C4-2B (cell line): Measurements from ENCODE around the gene GPR146.

Experiments
- H3K27ac ChIP-seq: fragments of 450-650 bp; 2 replicates; pipeline ENCODE4 v1.5.1; 2017
- CTCF ChIP-seq: fragments of 450-650 bp; conservative IDR thresholded peaks from 2 replicates; pipeline ENCODE4 v1.5.1; 2017; ENCODE audit warnings: mild to moderate bottlenecking
- ZFX ChIP-seq: fragments of 450-650 bp; IDR thresholded peaks from 2 replicates; pipeline ENCODE4 v1.6.1; 2017

Gene GPR146

GRCh38 chr7:1044189-1045068 is at the start of gene GPR146:
TSS of gene GPR146 (plus strand) at chr7:1044546. CDS start at chr7:1057516, 12,970 bp downstream.
- no peak; the same call in 1 of the 2 replicates for TF ChIP-seq CTCF
- no peak for TF ChIP-seq ZFX
- peak within 1 kb of the TSS; percentile 91 for H3K27ac ChIP-seq

- no peak overlapping the region for H3K27ac ChIP-seq
- TF ChIP-seq ZFX = no peak
- TF ChIP-seq CTCF = no peak
Measured at GRCh38 chr7:994592-995308, 49.6 kb upstream of the GPR146 start.

- H3K27ac ChIP-seq = no peak overlapping the region
- no peak for TF ChIP-seq ZFX
- no peak for TF ChIP-seq CTCF
Measured at GRCh38 chr7:995571-995970, 48.8 kb upstream of the GPR146 start.

- H3K27ac ChIP-seq = no peak overlapping the region
- TF ChIP-seq CTCF = no peak
Measured at GRCh38 chr7:996079-996872, 48.1 kb upstream of the GPR146 start.

- no peak overlapping the region for H3K27ac ChIP-seq
- TF ChIP-seq ZFX (no peak), CTCF (no peak)
Measured at GRCh38 chr7:997404-998395, 46.6 kb upstream of the GPR146 start.

- no peak overlapping the region for H3K27ac ChIP-seq
- no peak for TF ChIP-seq CTCF
- TF ChIP-seq ZFX = no peak
Measured at GRCh38 chr7:999149-999879, 45.0 kb upstream of the GPR146 start.
